HEK293 (cell line): ENCODE data around the gene GLOD4.

Experiments used
- GFI1B ChIP-seq: fragments of 450-650 bp; formaldehyde crosslinking; IDR thresholded peaks from 2 replicates; pipeline ENCODE4 v1.5.1; 2016; ENCODE audit warnings: missing biosample characterization, missing genetic modification characterization
- HOXA7 ChIP-seq: sonication (generic); formaldehyde crosslinking; IDR thresholded peaks from 2 replicates; pipeline ENCODE4 v1.8.1; 2022; ENCODE audit warnings: missing genetic modification reagents, borderline replicate concordance
- IKZF3 ChIP-seq: fragments of 450-650 bp; IDR thresholded peaks from 2 replicates; pipeline ENCODE4 v1.5.0; 2018; ENCODE audit warnings: missing biosample characterization, mild to moderate bottlenecking, missing genetic modification characterization, moderate library complexity
- KLF1 ChIP-seq: fragments of 450-650 bp; formaldehyde crosslinking; IDR thresholded peaks from 2 replicates; pipeline ENCODE4 v1.5.1; 2016; ENCODE audit warnings: missing biosample characterization, missing genetic modification characterization
- SP3 ChIP-seq: fragments of 450-650 bp; formaldehyde crosslinking; IDR thresholded peaks from 2 replicates; pipeline ENCODE4 v1.5.1; 2016; ENCODE audit warnings: missing biosample characterization, missing genetic modification characterization
- ZNF10 ChIP-seq: fragments of 450-650 bp; formaldehyde crosslinking; IDR thresholded peaks from 2 replicates; pipeline ENCODE4 v1.5.1; 2017; ENCODE audit warnings: missing biosample characterization, missing genetic modification characterization
- ZNF112 ChIP-seq: fragments of 450-650 bp; formaldehyde crosslinking; IDR thresholded peaks from 2 replicates; pipeline ENCODE4 v1.5.0; 2017; ENCODE audit warnings: missing biosample characterization, missing genetic modification characterization
- ZNF2 ChIP-seq: fragments of 450-650 bp; formaldehyde crosslinking; IDR thresholded peaks from 2 replicates; pipeline ENCODE4 v1.5.1; 2016; ENCODE audit warnings: missing biosample characterization, missing genetic modification characterization
- ZNF37A ChIP-seq: fragments of 450-650 bp; IDR thresholded peaks from 2 replicates; pipeline ENCODE4 v1.5.1; 2018; ENCODE audit warnings: missing biosample characterization, missing genetic modification characterization
- ZNF48 ChIP-seq: fragments of 450-650 bp; formaldehyde crosslinking; IDR thresholded peaks from 2 replicates; pipeline ENCODE4 v1.5.1; 2016; ENCODE audit warnings: missing biosample characterization, missing genetic modification characterization
- ZNF555 ChIP-seq: fragments of 450-650 bp; formaldehyde crosslinking; conservative IDR thresholded peaks from 2 replicates; pipeline ENCODE4 v1.5.1; 2017; ENCODE audit warnings: missing biosample characterization, mild to moderate bottlenecking, missing genetic modification characterization, inconsistent platforms
- ZNF561 ChIP-seq: fragments of 450-650 bp; IDR thresholded peaks from 2 replicates; pipeline ENCODE4 v1.5.1; 2018; ENCODE audit warnings: missing biosample characterization, missing genetic modification characterization, borderline replicate concordance
- ZNF621 ChIP-seq: fragments of 450-650 bp; formaldehyde crosslinking; IDR thresholded peaks from 2 replicates; pipeline ENCODE4 v1.5.1; 2017; ENCODE audit warnings: missing biosample characterization, missing genetic modification characterization
- ZSCAN16 ChIP-seq: fragments of 450-650 bp; formaldehyde crosslinking; IDR thresholded peaks from 2 replicates; pipeline ENCODE4 v1.5.1; 2016; ENCODE audit warnings: missing biosample characterization, missing genetic modification characterization
- ZXDB ChIP-seq: fragments of 450-650 bp; formaldehyde crosslinking; IDR thresholded peaks from 2 replicates; pipeline ENCODE4 v1.5.1; 2016; ENCODE audit warnings: missing biosample characterization, missing genetic modification characterization
- TF ChIP-seq, protein P1 (sequence below): fragments of 450-650 bp; formaldehyde crosslinking; conservative IDR thresholded peaks from 2 replicates; pipeline ENCODE4 v1.5.1; 2016; ENCODE audit warnings: low read depth, missing biosample characterization, missing genetic modification characterization
- TF ChIP-seq, protein P2 (sequence below): fragments of 450-650 bp; formaldehyde crosslinking; conservative IDR thresholded peaks from 2 replicates; pipeline ENCODE4 v1.5.1; 2016; ENCODE audit warnings: low read depth, missing biosample characterization, missing genetic modification characterization
- TF ChIP-seq, protein P3 (sequence below): sonication (generic); formaldehyde crosslinking; IDR thresholded peaks from 2 replicates; pipeline ENCODE4 v1.8.1; 2022; ENCODE audit warnings: mild to moderate bottlenecking, moderate library complexity, missing genetic modification reagents
- TF ChIP-seq, protein P4 (sequence below): fragments of 450-650 bp; formaldehyde crosslinking; IDR thresholded peaks from 2 replicates; pipeline ENCODE4 v1.5.1; 2016; ENCODE audit warnings: missing biosample characterization, missing genetic modification characterization
- TF ChIP-seq, protein P5 (sequence below): fragments of 450-650 bp; formaldehyde crosslinking; IDR thresholded peaks from 2 replicates; pipeline ENCODE4 v1.5.1; 2016; ENCODE audit warnings: missing biosample characterization, missing genetic modification characterization
- TF ChIP-seq, protein P6 (sequence below): fragments of 450-650 bp; formaldehyde crosslinking; IDR thresholded peaks from 2 replicates; pipeline ENCODE4 v1.5.1; 2016; ENCODE audit warnings: missing biosample characterization, missing genetic modification characterization, low read depth
- TF ChIP-seq, protein P7 (sequence below): fragments of 450-650 bp; formaldehyde crosslinking; IDR thresholded peaks from 2 replicates; pipeline ENCODE4 v1.5.1; 2016; ENCODE audit warnings: missing biosample characterization, missing genetic modification characterization

The GLOD4 gene

DNA sequence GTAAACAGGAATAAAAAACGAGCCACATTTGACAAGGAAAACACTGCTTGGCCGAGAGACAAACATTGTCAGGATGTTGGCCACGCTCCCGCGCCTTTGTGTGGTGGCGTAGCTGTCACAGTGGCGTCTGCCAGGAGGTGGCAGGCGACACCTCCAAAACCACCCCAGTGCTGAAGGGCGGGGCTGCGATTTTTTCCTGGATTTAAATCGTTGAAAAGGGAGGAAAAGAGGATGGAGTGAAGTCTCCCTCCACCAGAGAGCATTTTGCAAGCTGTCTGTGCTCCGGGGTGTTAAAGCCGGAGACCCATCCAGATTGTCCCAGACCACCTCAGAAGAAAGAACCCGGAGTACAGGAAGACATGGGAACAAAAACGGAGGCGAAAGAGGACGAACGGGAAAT, 12.8 kb upstream of the GLOD4 start (continued):
- TF ChIP-seq, protein P1, sequence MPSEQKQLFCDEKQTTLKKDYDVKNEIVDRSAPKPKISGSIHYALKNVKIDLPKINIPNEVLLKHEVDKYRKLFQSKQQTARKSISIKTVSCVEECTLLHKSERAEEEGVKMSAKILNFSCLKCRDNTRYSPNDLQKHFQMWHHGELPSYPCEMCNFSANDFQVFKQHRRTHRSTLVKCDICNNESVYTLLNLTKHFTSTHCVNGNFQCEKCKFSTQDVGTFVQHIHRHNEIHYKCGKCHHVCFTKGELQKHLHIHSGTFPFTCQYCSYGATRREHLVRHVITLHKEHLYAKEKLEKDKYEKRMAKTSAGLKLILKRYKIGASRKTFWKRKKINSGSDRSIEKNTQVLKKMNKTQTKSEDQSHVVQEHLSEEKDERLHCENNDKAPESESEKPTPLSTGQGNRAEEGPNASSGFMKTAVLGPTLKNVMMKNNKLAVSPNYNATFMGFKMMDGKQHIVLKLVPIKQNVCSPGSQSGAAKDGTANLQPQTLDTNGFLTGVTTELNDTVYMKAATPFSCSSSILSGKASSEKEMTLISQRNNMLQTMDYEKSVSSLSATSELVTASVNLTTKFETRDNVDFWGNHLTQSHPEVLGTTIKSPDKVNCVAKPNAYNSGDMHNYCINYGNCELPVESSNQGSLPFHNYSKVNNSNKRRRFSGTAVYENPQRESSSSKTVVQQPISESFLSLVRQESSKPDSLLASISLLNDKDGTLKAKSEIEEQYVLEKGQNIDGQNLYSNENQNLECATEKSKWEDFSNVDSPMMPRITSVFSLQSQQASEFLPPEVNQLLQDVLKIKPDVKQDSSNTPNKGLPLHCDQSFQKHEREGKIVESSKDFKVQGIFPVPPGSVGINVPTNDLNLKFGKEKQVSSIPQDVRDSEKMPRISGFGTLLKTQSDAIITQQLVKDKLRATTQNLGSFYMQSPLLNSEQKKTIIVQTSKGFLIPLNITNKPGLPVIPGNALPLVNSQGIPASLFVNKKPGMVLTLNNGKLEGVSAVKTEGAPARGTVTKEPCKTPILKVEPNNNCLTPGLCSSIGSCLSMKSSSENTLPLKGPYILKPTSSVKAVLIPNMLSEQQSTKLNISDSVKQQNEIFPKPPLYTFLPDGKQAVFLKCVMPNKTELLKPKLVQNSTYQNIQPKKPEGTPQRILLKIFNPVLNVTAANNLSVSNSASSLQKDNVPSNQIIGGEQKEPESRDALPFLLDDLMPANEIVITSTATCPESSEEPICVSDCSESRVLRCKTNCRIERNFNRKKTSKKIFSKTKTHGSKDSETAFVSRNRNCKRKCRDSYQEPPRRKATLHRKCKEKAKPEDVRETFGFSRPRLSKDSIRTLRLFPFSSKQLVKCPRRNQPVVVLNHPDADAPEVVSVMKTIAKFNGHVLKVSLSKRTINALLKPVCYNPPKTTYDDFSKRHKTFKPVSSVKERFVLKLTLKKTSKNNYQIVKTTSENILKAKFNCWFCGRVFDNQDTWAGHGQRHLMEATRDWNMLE (tag by site-specific recombination), result no peak
- TF ChIP-seq ZNF48 (no peak), ZNF561 (tag by site-specific recombination) (0 out of 2 replicates have a peak, but pooled peaks have one; percentile 26), ZNF37A (tag by site-specific recombination) (no peak), ZNF621 (tag by site-specific recombination) (no peak), ZXDB (no peak), ZSCAN16 (tag by site-specific recombination) (no peak), ZNF2 (tag by site-specific recombination) (no peak), ZNF10 (tag by site-specific recombination) (no peak), ZNF112 (tag by site-specific recombination) (no peak), KLF1 (tag by site-specific recombination) (peak; percentile 48; the same call in 1 of the 2 replicates), IKZF3 (peak; percentile 82; the same call in 1 of the 2 replicates), HOXA7 (CRISPR knock-in tag) (no peak), ZNF555 (no peak), GFI1B (tag by site-specific recombination) (no peak), SP3 (tag by site-specific recombination) (no peak)
- TF ChIP-seq, protein P2, sequence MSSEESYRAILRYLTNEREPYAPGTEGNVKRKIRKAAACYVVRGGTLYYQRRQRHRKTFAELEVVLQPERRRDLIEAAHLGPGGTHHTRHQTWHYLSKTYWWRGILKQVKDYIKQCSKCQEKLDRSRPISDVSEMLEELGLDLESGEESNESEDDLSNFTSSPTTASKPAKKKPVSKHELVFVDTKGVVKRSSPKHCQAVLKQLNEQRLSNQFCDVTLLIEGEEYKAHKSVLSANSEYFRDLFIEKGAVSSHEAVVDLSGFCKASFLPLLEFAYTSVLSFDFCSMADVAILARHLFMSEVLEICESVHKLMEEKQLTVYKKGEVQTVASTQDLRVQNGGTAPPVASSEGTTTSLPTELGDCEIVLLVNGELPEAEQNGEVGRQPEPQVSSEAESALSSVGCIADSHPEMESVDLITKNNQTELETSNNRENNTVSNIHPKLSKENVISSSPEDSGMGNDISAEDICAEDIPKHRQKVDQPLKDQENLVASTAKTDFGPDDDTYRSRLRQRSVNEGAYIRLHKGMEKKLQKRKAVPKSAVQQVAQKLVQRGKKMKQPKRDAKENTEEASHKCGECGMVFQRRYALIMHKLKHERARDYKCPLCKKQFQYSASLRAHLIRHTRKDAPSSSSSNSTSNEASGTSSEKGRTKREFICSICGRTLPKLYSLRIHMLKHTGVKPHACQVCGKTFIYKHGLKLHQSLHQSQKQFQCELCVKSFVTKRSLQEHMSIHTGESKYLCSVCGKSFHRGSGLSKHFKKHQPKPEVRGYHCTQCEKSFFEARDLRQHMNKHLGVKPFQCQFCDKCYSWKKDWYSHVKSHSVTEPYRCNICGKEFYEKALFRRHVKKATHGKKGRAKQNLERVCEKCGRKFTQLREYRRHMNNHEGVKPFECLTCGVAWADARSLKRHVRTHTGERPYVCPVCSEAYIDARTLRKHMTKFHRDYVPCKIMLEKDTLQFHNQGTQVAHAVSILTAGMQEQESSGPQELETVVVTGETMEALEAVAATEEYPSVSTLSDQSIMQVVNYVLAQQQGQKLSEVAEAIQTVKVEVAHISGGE (tag by site-specific recombination), result no peak
- TF ChIP-seq, protein P3, sequence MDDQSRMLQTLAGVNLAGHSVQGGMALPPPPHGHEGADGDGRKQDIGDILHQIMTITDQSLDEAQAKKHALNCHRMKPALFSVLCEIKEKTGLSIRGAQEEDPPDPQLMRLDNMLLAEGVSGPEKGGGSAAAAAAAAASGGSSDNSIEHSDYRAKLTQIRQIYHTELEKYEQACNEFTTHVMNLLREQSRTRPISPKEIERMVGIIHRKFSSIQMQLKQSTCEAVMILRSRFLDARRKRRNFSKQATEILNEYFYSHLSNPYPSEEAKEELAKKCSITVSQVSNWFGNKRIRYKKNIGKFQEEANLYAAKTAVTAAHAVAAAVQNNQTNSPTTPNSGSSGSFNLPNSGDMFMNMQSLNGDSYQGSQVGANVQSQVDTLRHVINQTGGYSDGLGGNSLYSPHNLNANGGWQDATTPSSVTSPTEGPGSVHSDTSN (CRISPR knock-in tag), result no peak
- TF ChIP-seq, protein P4, sequence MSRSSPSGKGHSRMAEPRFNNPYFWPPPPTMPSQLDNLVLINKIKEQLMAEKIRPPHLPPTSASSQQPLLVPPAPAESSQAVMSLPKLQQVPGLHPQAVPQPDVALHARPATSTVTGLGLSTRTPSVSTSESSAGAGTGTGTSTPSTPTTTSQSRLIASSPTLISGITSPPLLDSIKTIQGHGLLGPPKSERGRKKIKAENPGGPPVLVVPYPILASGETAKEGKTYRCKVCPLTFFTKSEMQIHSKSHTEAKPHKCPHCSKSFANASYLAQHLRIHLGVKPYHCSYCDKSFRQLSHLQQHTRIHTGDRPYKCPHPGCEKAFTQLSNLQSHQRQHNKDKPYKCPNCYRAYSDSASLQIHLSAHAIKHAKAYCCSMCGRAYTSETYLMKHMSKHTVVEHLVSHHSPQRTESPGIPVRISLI (tag by site-specific recombination), result peak; percentile 44; the same call in 1 of the 2 replicates
- TF ChIP-seq, protein P5, sequence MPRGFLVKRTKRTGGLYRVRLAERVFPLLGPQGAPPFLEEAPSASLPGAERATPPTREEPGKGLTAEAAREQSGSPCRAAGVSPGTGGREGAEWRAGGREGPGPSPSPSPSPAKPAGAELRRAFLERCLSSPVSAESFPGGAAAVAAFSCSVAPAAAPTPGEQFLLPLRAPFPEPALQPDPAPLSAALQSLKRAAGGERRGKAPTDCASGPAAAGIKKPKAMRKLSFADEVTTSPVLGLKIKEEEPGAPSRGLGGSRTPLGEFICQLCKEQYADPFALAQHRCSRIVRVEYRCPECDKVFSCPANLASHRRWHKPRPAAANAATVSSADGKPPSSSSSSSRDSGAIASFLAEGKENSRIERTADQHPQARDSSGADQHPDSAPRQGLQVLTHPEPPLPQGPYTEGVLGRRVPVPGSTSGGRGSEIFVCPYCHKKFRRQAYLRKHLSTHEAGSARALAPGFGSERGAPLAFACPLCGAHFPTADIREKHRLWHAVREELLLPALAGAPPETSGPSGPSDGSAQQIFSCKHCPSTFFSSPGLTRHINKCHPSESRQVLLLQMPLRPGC (tag by site-specific recombination), result no peak
- TF ChIP-seq, protein P6, sequence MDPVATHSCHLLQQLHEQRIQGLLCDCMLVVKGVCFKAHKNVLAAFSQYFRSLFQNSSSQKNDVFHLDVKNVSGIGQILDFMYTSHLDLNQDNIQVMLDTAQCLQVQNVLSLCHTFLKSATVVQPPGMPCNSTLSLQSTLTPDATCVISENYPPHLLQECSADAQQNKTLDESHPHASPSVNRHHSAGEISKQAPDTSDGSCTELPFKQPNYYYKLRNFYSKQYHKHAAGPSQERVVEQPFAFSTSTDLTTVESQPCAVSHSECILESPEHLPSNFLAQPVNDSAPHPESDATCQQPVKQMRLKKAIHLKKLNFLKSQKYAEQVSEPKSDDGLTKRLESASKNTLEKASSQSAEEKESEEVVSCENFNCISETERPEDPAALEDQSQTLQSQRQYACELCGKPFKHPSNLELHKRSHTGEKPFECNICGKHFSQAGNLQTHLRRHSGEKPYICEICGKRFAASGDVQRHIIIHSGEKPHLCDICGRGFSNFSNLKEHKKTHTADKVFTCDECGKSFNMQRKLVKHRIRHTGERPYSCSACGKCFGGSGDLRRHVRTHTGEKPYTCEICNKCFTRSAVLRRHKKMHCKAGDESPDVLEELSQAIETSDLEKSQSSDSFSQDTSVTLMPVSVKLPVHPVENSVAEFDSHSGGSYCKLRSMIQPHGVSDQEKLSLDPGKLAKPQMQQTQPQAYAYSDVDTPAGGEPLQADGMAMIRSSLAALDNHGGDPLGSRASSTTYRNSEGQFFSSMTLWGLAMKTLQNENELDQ (tag by site-specific recombination), result no peak
- TF ChIP-seq, protein P7, sequence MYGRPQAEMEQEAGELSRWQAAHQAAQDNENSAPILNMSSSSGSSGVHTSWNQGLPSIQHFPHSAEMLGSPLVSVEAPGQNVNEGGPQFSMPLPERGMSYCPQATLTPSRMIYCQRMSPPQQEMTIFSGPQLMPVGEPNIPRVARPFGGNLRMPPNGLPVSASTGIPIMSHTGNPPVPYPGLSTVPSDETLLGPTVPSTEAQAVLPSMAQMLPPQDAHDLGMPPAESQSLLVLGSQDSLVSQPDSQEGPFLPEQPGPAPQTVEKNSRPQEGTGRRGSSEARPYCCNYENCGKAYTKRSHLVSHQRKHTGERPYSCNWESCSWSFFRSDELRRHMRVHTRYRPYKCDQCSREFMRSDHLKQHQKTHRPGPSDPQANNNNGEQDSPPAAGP (tag by site-specific recombination), result 0 out of 2 replicates have a peak, but pooled peaks have one; percentile 52
